ENCODE results near the gene RNF167. TPM values are rescaled to one million over a fixed set of nuclear protein-coding genes. Genes with fewer than 3 reads are reported as not detected.

Gene RNF167
- total and polyA plus RNA-seq, 2 of the 13 experiments (the other 11 are each of a cell fraction or from before 2014, with no cell fraction given), result 44.1 to 45.4 TPM

GRCh38 chr17:4966844-4967538 lies 26.9 kb downstream of the RNF167 start (continued):
- TF ChIP-seq SRF (IDR thresholded peaks at IDR 0.05; ENCODE audit: low read depth, low read length) (no peak), MIXL1 (CRISPR knock-in tag; IDR thresholded peaks at IDR 0.05) (peak; percentile 35; the same call in 1 of the 2 replicates), HIC2 (CRISPR knock-in tag; IDR thresholded peaks at IDR 0.05; ENCODE audit: low read depth) (no peak), ZNF367 (CRISPR knock-in tag; IDR thresholded peaks at IDR 0.05; ENCODE audit: borderline replicate concordance) (no peak), THYN1 (CRISPR knock-in tag; IDR thresholded peaks at IDR 0.05; ENCODE audit: borderline replicate concordance, low read depth) (no peak), ZNF703 (CRISPR knock-in tag; IDR thresholded peaks at IDR 0.05; ENCODE audit: borderline replicate concordance) (no peak), MATR3 (CRISPR knock-in tag; IDR thresholded peaks at IDR 0.05) (no peak), ZNF619 (CRISPR knock-in tag; IDR thresholded peaks at IDR 0.05) (no peak), ZNF768 (CRISPR knock-in tag; IDR thresholded peaks at IDR 0.05) (peak; percentile 40; the same call in 1 of the 2 replicates), PATZ1 (CRISPR knock-in tag; IDR thresholded peaks at IDR 0.05) (no peak), RAD21 (CRISPR knock-in tag; IDR thresholded peaks at IDR 0.05) (no peak), HMG20A (CRISPR knock-in tag; IDR thresholded peaks at IDR 0.05; ENCODE audit: borderline replicate concordance) (no peak), ASH2L (IDR thresholded peaks at IDR 0.05; ENCODE audit: insufficient read length, low read depth, low read length) (no peak), JUND (CRISPR knock-in tag; IDR thresholded peaks at IDR 0.05) (no peak), DZIP1 (CRISPR knock-in tag; IDR thresholded peaks at IDR 0.05) (no peak), ZBTB34 (CRISPR knock-in tag; IDR thresholded peaks at IDR 0.05) (no peak), ZNF335 (CRISPR knock-in tag; IDR thresholded peaks at IDR 0.05) (no peak), TRIM22 (IDR thresholded peaks at IDR 0.05) (no peak), ZNF672 (CRISPR knock-in tag; IDR thresholded peaks at IDR 0.05) (no peak), SP4 (CRISPR knock-in tag; IDR thresholded peaks at IDR 0.05) (peak; percentile 68; the same call in 1 of the 2 replicates), ZNF24 (IDR thresholded peaks at IDR 0.05) (no peak), ZNF253 (CRISPR knock-in tag; IDR thresholded peaks at IDR 0.05; ENCODE audit: borderline replicate concordance) (no peak)

All from HepG2 (cell line).